CD4-positive, alpha-beta T cell treated with Interferon alpha-2 for 1 hour (primary cell): Measurements from ENCODE around the gene VAV2.

Experiments used
- DNase-seq, 2 donors: peaks; one replicate each; pipeline ENCODE4 v3.0.0-alpha.2; 2020 to 2022

VAV2 gene

DNA sequence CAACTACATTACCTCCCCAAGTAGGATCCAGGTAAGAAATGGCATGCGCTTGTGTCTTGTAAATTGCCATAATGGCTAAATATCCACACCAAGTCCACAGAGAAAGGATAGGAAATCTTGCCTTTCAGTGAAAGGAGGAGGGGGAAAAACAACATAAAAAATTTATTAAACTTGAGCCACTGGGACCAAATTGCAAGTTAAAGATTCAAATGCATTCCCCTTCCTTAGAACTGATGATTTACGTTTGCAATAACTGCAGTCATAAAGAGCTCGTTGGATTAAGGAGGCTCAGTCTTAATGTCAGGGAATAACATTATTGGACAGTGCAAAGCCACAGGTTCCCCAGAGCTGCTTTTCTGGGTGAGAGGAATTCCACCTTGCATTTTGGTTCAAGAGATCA is 161.4 kb downstream of the VAV2 start:
- no peak for DNase-seq

DNA sequence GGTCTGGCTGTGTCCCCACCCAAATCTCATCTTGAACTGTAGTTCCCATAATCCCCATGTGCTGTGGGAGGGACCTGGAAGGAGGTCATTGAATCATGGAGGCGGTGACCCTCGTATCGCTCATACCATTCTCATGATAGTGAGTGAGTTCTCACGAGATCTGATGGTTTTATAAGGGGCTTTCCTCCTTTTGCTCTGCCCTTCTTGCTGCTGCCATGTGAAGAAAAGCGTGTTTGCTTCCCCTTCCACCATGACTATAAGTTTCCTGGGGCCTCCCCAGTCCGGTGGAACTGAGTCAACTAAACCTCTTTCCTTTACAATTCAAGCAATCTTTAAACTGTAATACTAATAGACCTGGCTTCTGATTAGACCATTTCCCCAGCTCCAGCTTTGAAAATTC is 161.8 kb downstream of the VAV2 start:
- no peak for DNase-seq

DNA sequence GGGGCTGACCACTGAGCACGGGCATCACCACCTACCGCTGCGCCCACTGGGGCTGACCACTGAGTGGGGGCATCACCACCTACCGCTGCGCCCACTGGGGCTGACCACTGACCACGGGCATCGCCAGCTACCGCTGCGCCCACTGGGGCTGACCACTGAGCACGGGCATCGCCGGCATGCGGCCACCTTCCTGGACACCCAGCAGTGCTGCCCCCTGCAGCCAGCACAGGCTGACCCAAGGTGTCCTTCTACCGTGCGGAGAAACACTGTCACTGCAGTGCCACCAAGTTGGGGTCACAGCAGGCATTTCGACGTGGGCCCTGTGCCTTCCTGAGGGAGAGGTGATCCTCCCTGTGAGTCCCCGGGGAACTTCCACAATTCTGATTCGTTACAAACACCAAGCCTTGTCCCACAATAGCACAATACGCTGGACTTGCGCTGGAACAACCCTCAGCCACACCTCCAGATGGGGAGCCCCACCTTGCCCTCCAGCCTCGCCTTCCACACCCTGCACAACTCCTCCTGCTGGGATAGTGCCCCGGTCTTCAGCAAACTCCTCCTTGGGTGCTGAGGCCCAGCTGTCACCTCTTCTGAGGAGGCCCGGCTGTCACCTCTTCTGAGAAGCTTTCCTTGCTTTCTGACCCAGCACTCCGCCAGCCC is 163.7 kb downstream of the VAV2 start:
- DNase-seq = no peak

DNA sequence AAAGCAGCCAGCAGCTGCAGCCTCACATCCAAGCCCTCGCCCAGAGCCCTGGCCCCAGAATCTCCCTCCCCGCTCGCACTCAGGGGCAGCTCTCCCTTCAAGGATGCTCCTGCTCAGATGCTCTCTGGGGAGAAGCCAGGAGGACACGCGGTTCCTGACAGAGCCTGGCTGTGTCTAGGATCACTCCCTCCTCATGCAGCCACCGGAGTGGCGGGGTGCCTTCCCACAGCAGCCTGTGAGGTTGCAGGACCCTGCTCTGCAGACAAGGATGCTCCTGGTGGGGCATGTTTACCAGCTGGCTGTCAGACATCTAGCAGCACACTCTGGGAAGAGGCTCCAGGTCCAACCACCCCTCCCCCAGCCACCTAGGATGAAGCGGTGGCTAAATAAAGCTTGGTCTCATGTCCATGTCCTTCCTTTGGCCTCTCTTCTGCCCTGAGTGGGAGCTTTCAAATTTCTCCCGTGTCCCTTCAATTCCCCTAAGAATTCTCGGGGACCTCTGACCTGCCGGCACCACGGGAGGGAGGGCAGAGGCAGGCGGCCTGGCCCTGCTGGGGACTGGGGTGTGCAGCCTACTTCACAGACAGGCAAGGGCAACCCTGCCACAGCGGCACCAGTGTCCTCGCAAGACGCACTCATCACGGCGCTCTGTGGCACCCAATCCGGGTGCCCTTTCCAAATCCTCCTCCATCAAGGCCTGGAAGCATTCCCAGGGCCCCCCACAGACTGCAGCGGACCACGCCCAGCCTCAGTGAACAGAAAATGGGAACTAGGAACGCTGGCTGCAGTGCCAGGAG is 165.6 kb downstream of the VAV2 start:
- DNase-seq = no peak

DNA sequence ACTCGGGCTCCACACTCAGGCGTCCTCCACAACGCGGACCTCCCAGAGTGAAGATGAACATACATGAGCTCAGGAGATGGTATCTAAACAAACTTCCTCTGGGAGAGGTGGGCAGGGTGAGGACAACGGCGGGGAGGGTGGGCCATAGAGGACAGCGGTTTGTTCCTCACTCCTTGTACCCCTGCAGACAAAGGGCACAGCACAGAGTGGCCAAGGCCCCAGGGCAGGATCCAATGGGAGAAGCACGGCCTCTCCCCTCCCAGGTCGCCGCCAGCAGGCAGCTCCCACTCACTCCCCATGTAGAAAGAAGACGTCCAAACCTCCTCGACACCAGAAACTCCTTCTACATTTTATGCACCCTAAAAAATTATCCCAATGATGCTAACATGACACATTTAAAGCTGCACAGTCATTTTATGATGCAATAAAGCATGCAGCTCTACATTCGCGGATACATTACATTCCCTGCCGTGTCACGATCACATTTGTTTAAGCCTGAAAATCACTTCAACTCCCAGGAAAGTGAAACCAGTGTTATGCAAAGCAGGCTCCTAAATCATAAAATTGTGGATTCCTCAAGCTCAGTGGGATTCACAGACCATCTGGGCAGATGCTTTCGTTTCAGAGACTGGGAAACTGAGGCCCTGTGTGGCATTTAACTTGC is 166.4 kb downstream of the VAV2 start:
- no peak for DNase-seq

DNA sequence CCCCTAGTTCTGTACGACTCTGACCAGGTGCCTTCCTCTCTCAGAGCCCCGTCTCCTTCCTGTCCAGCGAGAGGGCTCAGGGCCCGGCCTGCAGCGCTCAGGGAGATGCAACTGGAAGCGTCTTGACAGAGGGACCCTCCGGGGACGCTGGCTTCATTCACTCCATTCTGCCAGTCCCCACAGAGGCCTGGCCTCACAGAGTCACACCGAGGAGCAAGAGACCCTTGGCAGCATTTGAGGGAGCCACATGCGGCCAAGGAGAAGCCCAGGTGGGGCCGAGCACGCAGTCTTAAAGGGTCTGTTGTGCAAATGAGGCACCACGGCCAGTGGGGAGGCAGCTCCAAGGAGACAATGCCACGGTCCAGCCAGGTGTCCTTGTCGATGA is 167.3 kb downstream of the VAV2 start:
- no peak for DNase-seq

DNA sequence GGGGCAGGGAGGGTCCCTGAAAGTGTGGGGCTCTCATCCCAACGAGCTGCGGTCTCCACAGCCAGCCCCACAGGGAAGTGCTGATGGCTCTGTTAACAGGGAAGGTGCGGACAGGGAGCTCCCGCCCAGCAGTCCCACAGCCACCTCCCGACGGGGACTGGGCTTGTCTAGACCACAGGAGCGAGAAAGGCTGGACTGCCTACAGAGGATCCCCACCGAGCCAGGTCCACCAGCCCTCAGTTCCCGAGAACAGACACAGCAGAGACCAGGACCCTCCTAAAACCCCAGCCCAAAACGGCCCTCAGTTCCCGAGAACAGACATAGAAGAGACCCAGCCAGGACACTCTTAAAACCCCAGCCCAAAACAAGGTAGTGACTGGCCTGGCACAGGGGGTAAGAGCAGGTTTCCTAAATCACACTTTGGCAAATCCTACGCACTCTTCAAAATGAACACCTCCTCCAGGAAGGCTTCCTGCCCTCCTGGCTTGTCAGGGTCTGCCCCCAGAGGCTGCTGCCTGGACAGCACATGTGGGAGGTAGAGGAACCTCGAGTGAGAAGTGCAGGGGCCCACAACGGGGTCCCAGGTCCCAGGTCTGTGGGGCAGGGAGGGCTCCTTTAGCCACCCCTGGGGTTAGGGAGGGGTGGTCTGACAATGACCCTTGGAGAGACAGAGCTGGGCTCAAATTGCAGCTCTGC is 167.9 kb downstream of the VAV2 start:
- DNase-seq = no peak

DNA sequence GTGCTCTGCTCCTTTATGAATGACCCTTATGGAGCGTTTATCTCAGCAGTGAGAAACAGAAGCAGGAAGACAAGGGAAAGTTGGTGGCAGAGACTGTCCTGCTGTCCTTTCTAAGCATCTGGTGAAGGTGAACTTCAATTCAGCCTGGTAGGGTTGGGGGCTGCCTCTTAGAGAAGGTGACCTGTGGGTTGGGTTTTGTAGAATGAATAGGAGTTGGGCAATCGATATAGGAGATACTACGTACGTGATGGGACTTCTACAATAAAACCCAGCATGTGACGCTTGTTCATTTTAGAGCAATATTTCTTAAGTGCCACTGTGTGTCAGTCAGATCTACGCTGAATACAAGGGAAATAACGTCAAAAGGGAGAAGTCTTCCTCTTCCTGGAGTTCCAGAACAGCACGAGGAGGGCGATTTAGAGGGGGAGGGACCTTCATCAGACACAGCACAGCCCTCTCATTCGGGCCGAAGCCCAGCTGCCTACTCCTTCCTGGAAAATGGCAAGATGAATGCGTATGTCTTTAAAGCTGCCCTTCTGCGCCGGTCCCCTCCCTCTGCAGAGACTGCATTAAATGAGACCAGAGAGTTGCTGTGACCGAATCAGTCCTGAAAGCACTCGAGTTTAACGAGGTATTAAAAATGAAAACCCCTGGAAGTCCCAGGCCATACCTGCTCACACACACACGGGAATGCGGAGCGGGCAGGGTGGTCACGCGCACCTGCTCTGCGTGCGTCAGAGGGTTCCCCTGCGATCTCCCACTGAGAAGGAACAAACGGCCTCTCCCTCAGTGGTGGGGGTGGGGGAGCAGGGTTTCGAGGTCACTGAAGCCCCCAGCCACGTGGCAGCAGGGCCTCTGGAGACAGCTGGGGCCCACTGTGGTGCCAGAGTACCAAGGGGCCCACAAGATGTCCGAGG is 168.7 kb downstream of the VAV2 start:
- DNase-seq = no peak

DNA sequence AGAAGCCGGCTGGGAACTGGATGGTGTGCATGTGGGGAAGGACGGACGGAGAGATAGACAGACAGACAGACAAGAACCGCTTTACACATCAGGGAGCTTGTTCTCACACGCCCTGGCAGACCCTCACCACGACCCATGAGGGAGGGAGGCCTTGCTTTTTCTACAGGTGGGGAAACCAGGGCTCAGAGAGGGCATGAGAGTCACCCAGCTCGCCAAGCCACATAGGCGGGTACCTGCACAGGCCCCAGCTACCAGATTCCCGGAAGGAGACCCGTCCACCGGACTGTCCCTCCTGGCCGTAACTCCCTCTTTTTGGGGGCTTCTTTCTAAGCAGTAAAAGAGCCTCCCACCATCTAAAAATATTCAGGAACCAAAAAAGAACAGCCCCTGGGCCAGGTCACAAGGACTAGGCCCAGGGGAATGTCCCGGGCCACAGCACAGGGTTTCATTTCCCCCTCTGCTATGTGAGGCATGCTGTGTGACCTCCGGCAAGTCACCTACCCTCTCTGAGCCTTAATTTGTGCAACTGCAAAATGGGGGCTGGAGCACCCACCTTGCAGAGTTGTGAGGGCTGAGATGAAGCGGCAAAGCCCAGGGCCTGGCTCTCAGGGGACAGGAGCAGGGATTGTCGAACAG is 169.6 kb downstream of the VAV2 start:
- peak in 1 of 2 donors; percentile 14 for DNase-seq

DNA sequence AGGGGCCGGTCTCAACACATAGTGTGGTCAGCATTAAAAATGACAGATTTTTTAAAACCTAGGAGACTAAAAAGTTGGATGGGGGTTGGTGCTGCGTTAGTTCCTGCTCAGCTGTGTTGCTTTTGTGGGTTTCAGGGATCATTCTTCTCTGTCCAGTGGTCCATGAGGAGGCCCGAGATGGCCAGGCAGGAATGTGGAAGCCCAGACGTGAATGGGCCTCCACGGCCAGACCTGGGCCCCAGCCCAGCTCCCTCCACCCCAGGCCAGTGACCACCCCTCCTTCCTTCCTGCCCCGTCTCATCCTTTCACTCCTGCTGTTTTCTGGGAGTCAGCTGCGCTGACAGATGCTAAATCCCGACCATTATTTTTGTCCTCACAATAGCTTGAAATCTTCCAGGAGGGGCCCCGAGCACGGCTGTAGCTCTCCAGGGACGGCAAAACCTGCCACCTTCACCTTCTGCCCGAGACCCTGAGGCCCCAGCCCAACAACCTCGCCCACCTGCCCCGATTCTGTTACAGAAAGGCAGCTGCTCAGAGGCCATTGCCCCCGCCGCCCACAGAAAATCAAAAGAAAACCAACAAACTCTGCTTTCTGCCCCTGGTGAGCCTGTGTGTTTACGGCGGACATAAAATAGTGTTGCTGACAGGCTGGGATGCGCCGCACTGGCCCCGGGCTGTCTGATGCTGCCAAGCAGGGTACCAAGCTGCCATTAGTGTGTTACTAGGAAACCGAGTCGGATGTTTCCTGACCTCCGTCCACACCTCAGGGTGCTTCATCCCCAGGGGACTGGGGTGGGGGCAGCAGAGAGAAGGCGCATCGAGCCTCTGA is 170.3 kb downstream of the VAV2 start:
- DNase-seq = peak in 1 of 2 donors; percentile 41

DNA sequence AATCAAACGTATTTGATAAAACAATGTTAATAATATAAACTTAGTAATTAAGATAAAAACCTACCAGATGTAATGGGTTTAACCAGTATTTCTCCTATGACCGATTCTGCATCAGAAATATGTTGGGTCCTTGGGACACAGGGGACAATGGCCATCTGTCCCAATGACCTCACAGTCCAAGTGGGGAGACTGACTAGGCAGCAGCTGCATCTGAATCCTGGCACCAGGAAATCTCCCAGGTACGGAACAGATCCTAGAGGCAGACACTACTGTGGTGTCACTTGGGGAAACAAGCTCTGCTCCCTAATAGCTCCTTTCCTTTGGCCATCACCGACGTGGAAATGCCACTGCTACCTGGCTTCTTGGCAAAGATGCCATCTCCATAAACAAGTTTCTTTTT is 172.2 kb downstream of the VAV2 start:
- no peak for DNase-seq

DNA sequence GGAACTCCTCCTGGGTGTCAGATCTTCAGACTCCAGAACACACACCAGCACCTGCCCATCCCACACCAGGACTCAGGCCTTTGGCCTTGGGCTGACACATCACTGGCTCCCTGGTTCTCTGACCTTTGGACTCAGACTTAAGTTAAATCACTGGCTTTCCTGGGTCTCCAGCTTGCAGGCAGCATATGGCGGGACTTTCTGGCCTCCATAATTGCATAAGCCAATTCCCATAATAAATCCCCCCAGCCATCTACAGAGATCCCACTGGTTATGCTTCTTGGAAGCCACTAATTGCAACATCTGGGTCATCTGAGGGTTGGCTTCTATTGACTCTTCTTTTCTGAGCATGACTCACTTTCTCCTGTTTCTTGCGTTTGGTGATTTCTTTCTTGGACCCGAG is 173.7 kb downstream of the VAV2 start:
- no peak for DNase-seq

DNA sequence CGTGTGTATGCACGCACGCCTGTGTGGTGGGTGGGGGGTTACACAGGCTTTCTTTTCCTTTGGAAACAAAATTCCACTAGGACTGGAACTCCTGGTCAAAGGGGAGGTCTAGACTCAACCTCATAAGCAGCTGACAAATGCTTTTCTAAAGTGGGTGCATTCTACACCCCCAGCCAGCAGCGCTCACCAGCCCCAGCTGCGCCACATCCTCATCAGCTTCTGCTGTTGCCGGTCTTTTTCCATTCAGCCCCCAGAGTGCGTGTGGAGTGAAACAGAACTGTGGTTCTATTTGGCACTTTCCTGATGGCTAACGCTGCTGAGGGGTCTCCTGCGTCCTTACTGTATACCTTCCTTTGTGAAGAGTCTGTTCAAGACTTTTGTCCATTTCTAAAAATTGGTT is 176.3 kb downstream of the VAV2 start:
- no peak for DNase-seq

DNA sequence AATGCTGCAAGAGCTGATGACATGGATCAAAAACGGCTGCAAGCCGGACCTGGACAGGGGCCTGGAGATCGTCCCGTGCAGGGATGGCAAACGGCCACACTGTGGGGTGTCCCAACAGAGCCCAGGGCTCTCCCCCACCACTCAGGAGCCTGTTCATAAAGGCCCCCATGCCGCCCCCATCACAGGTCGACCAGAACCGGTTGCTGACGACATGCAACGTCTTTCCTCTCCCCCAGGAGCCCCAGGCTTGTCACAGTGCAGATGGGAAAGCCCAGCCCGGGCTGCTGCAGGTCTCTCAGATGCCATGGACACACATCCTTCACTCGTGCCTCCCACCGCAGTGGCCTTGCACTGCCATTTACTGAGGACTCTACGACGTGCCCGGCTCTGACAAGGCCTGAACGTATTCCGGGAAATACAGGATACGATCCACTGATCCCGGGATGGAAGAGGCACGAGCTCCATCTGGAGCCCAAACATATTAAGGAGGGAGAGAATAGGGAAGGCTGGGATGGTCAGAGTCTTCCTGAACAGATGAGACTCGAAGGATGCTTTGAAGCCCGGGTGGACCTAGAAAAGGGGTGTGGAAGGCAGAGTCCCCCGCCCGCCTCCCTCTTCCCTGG is 177.4 kb downstream of the VAV2 start:
- no peak for DNase-seq

DNA sequence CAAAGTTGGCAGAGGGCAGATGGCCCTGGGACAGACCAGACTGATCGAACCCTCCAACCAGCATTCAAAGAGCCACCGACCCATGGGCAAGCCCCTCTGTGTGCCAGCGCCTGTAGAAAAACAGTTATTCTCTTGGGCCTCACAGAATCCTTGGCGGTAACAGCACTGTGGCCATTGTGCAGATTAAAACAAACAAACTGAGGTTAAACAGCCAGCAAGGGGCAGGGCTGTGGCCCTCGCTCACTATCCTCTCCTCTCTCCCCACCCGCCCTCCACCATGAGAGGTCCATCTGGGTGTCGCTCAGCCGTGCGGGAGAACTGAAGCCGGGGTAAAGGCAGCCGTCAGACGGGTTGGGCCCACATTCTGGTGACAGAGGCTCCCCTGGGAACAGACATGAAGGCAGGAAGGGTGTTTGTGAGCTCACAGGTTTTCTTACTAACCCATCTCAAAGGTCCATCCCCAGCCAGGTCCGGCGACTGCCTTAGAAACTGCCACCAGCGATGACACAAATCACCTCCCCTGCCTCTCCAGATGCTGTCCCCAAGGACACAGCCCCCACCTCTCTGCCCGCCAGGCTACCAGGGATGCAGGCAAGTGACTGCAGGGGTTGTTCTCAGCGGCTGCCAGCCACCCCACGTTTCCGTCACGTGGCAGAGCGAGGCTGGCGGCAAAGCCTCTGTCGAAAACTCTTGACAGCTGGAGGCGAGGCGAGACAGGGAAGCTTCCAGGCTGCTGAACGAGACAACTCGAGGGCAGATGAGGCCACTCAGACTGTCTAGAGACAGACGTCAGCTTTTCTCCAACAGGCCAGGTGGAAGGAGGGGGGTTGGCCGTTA is 178.2 kb downstream of the VAV2 start:
- DNase-seq = no peak

DNA sequence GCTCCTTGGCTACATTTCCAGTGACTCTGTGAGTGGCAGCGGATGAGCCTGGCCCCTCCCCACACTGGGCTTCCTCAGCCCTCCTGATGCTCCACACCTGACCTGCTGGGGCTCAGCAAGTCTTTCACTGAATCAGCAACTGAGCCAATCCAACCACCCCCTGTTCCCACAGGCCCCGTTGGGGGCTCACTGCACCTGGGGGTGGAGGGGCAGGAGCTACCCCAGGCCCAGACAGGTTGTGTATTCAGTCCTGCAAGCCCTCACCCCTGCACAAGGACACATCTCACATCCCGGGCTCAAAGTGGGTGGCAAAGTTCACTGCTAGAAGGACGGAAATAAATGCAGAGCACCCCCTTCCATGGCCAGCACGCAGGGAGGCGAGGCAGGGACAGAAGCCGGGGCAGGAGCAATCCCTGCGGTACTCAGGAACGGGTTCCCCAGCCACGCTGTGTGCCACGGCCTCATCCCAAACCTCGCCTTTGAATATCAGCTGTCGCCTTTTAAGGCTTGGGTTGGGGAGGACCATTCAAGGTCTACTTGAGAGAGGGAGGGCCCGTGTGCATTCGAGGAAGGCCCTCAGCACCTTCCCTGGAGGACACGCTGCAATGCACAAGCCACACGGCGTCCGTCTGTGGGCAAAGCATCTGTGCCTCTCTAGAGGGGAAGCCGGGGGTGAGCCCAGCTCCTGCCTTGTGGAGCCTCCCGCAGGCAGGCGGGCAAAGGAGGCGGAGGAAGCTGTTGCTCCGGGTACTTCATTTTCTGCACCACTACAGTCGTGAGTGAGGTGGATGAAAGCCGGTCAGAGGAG is 179.0 kb downstream of the VAV2 start:
- DNase-seq = no peak

DNA sequence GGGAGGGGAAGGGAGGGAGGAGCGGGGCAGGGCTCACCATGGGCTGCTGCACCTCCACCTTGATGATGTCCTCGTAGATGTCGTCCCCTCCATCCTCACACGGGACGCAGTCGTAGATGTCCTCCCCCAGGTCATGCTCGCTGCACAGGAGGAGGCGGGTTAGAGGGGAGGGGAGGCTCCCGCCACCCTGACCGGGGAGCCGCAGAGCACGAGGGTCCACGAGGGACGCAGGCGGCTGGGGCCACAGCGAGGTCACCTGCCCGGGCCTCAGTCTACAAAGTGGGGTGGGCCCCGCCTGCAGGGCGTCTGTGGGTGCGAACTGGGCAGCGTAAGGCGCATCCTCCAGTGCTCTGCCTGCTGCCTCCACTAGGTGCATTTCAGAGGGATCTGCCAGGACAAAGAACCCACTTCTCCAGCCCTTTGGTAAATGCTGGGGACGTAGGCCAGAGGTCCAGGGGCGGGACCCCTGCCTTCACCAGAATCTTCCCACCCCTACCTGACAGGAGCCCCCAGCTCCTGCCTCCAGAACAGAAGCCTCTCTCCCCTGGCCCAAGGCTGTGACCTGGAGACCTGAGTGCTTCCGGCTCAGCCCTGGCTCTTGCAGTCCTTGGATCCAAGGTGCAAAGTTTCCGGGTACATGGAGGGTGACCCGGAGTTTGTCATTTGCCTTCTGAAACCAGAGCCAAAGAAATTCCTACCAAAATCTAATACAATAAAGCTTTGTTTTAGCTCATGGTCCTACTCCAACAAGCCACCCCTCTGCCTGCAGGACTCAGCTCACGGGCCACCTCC is 179.9 kb downstream of the VAV2 start:
- no peak for DNase-seq

DNA sequence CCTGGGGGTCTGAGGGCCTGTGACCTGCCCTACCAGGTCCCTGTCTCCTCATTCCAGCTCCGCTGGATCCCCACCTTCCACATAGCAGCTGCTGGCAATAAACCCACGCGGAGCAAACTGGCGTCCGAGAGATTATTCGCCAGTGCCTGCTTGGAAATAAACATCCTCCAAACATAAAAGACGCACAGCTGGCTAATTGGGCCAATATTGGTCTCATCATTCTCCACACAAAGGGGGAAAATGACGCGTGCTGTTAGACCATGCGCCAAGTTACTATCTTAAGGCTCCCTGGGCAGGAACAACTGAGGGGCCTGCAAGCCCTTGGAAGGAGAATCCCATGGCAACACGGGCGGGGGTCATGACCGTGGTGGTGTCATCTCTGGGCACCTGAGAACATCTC is 180.7 kb downstream of the VAV2 start:
- no peak for DNase-seq
